MCF 10A (cell line): ENCODE measurements around the gene SLC25A12. TPM values are rescaled to one million over a fixed set of nuclear protein-coding genes. Genes with fewer than 3 reads are reported as not detected.
"Not testable (repeated sequence)": the region's sequence is repeated elsewhere in the genome, so short reads cannot be mapped to it uniquely, and the experiment has no call there.

Source experiments
- BruUV-seq: library from RNA; stranded (reverse); fragments of 400-500 nt; replicated peaks from 2 replicates; lab custom pipeline; 2021; lab: Mats Ljungman, UMichigan
- CTCF ChIA-PET: fragments of 300-600 bp; sonication (Branson Sonifier 250); formaldehyde crosslinking; extraction: SDS; loops from one replicate; lab custom pipeline; 2021; ENCODE audit warnings: antibody characterized with exemption, inconsistent platforms; lab: Yijun Ruan, JAX
- POLR2A ChIA-PET: fragments of 300-600, 350-650 bp; sonication (Branson Sonifier 250); formaldehyde crosslinking; extraction: SDS; loops from one replicate; lab custom pipeline; 2020; ENCODE audit warnings: antibody characterized with exemption, inconsistent platforms; lab: Yijun Ruan, JAX
- DNase-seq: peaks from one replicate; pipeline ENCODE4 v3.0.0-alpha.2; 2018; ENCODE audit not compliant: unreplicated experiment
- H3K27ac Mint-ChIP-seq: one replicate; pipeline ENCODE4 v1.8.0; 2022; ENCODE audit warnings: mild to moderate bottlenecking, low read depth, mixed read lengths; ENCODE audit not compliant: unreplicated experiment
- H3K27me3 Mint-ChIP-seq: one replicate; pipeline ENCODE4 v1.8.0; 2022; ENCODE audit warnings: mixed read lengths; ENCODE audit not compliant: insufficient read depth, unreplicated experiment
- H3K36me3 Mint-ChIP-seq: one replicate; pipeline ENCODE4 v1.8.0; 2022; ENCODE audit warnings: mild to moderate bottlenecking, moderate library complexity, mixed read lengths; ENCODE audit not compliant: insufficient read depth, unreplicated experiment
- H3K4me1 Mint-ChIP-seq: one replicate; pipeline ENCODE4 v1.8.0; 2022; ENCODE audit warnings: mixed read lengths; ENCODE audit not compliant: insufficient read depth, unreplicated experiment
- H3K4me3 Mint-ChIP-seq: one replicate; pipeline ENCODE4 v1.8.0; 2022; ENCODE audit warnings: mild to moderate bottlenecking, moderate library complexity, mixed read lengths; ENCODE audit not compliant: unreplicated experiment
- H3K9me3 Mint-ChIP-seq: one replicate; pipeline ENCODE4 v1.8.0; 2022; ENCODE audit warnings: mixed read lengths; ENCODE audit not compliant: unreplicated experiment
- CTCF ChIP-seq: fragments of 200-600 bp; IDR thresholded peaks from one replicate; pipeline ENCODE4 v1.8.0; 2022; ENCODE audit warnings: antibody characterized with exemption, mild to moderate bottlenecking; ENCODE audit not compliant: unreplicated experiment
- intact Hi-C: fragments of 100-400 bp; cut with micrococcal nuclease; formaldehyde crosslinking; loops from 2 replicates; pipeline ENCODE4 v1.14.1; 2022
- total RNA-seq: library from RNA; stranded (reverse); gene quantifications from 2 replicates; pipeline ENCODE4 v1.2.3, GENCODE V29; 2022

The SLC25A12 gene
- total RNA-seq, 1 experiment from 2014 or later = 12.5 TPM

- H3K4me3 Mint-ChIP-seq = no peak overlapping the region
- POLR2A ChIA-PET = interaction anchor here (0.6 to 1.0 kb wide), 4 partner anchors 43 to 287 kb away, joined by 3 to 4 read pairs (median 3); no protein-coding TSS in a partner anchor
- peaks cover 12% of the 10 kb centered on the region for H3K4me1 Mint-ChIP-seq
- no peak overlapping the region for H3K27ac Mint-ChIP-seq
- H3K9me3 Mint-ChIP-seq = no peaks in the 10 kb centered on the region
- no peaks in the 10 kb centered on the region for H3K27me3 Mint-ChIP-seq
- CTCF ChIA-PET = interaction anchor here (0.6 to 4.3 kb wide), 13 partner anchors 13 to 671 kb away, joined by 3 to 36 read pairs (median 4); partner anchors contain the start of gene DLX2
- no peak for TF ChIP-seq CTCF
- H3K36me3 Mint-ChIP-seq = peaks cover 25% of the 10 kb centered on the region
- no TSS peak for BruUV-seq
- DNase-seq = peak; percentile 45
- intact Hi-C loops = loop anchor here (1.0 to 5.0 kb wide), 4 partner anchors 103 to 317 kb away; no protein-coding TSS in a partner anchor
Measured at GRCh38 chr2:171810422-171811244, 83.4 kb downstream of the SLC25A12 start.

GRCh38 chr2:171808885-171809284 lies 85.2 kb downstream of the SLC25A12 start:
- H3K4me3 Mint-ChIP-seq, H3K9me3 Mint-ChIP-seq, BruUV-seq, DNase-seq, intact Hi-C loops, H3K27me3 Mint-ChIP-seq, H3K27ac Mint-ChIP-seq: not testable (repeated sequence)
- CTCF ChIA-PET = interaction anchor here (1.7 kb wide), 1 partner anchor 132 kb away, joined by 4 read pairs; no protein-coding TSS in a partner anchor
- H3K36me3 Mint-ChIP-seq = peaks cover 34% of the 10 kb centered on the region
- POLR2A ChIA-PET = interaction anchor here (0.9 to 1.4 kb wide), 2 partner anchors 12 to 313 kb away, joined by 4 read pairs; no protein-coding TSS in a partner anchor
- peaks cover 12% of the 10 kb centered on the region for H3K4me1 Mint-ChIP-seq

- no peaks in the 10 kb centered on the region for H3K27me3 Mint-ChIP-seq
- peak overlapping the region; percentile 39 for H3K4me3 Mint-ChIP-seq
- TF ChIP-seq CTCF = no peak
- H3K27ac Mint-ChIP-seq = no peak overlapping the region
- peaks cover 30% of the 10 kb centered on the region for H3K36me3 Mint-ChIP-seq
- peak; percentile 83 for DNase-seq
- POLR2A ChIA-PET = interaction anchor here (0.7 to 1.8 kb wide), 9 partner anchors 7 to 319 kb away, joined by 3 to 12 read pairs (median 4); partner anchors contain the start of genes HAT1 and SLC25A12
- peaks cover 12% of the 10 kb centered on the region for H3K4me1 Mint-ChIP-seq
- CTCF ChIA-PET = interaction anchor here (0.7 to 1.7 kb wide), 4 partner anchors 104 to 1886 kb away, joined by 3 to 4 read pairs (median 3); no protein-coding TSS in a partner anchor
- H3K9me3 Mint-ChIP-seq = no peaks in the 10 kb centered on the region
- no TSS peak for BruUV-seq
- intact Hi-C loops = no loop called here
Measured at GRCh38 chr2:171807831-171808393, 86.1 kb downstream of the SLC25A12 start.

- DNase-seq = peak; percentile 53
- Mint-ChIP-seq H3K4me1 (peaks cover 12% of the 10 kb centered on the region), H3K9me3 (no peaks in the 10 kb centered on the region), H3K4me3 (peak overlapping the region; percentile 39), H3K27ac (no peak overlapping the region), H3K27me3 (no peaks in the 10 kb centered on the region), H3K36me3 (peaks cover 27% of the 10 kb centered on the region)
- ChIA-PET CTCF (interaction anchor here (0.6 to 1.7 kb wide), 6 partner anchors 103 to 1885 kb away, joined by 3 to 4 read pairs (median 3); no protein-coding TSS in a partner anchor), POLR2A (interaction anchor here (0.6 to 1.8 kb wide), 10 partner anchors 8 to 1528 kb away, joined by 3 to 12 read pairs (median 3); partner anchors contain the start of genes HAT1 and SLC25A12)
- intact Hi-C loops = no loop called here
- TF ChIP-seq CTCF = no peak
- no TSS peak for BruUV-seq
Measured at GRCh38 chr2:171807119-171807518, 86.9 kb downstream of the SLC25A12 start.
